ENCODE data around the gene TMEM107.

DNA sequence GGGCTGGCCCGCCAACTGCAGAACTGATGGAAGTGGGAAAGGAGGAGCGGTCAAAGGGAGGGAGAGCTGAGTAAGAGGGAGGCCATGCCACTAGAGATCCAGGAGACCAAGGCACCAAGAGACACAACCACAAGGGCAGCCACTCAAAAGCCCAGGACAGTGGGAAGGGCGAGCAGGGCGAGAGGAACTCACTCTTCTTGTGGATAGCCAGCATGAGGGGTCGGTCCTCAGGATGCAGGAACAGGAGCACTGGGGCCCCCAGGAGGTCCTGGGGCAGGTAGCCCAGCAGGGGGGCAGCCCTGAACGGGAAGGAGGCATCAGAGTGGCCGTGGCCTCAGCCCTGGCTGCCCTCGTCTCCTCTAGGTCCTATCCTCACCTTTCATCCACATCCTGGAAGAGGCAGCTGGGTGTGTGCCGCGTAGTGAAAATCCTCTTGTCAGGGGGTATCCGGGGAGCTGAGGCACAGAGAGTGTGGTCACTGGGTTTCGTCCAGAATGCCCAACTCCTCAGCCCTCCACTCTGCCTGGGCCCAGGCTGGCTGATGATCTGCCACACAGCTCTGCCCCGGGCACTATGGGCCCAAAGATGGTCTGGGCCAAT lies 28.3 kb downstream of the TMEM107 start:
- TF ChIP-seq CTCF (IDR thresholded peaks at IDR 0.05; ENCODE audit: low read length) (no peak), EZH2 (optimal IDR thresholded peaks at IDR 0.05; ENCODE audit: low read depth, low read length) (no peak), EZH2phosphoT487 (IDR thresholded peaks at IDR 0.05; ENCODE audit: low read length) (no peak)

Data from MM.1S (cell line).